OCI-LY7 (cell line): ENCODE measurements around the gene ZNF124.

Source experiments
- EZH2phosphoT487 ChIP-seq: fragments of 200-600 bp; sonication (generic); IDR thresholded peaks from 2 replicates; pipeline ENCODE4 v1.6.1; 2018; ENCODE audit warnings: low read depth, borderline replicate concordance, mild to moderate bottlenecking, mixed run types, antibody characterized with exemption, low read length, moderate library complexity, mixed read lengths
- TF ChIP-seq, protein P1 (sequence below): fragments of 200-600 bp; sonication (generic); conservative IDR thresholded peaks from 2 replicates; pipeline ENCODE4 v1.5.1; 2014; ENCODE audit warnings: mild to moderate bottlenecking, antibody characterized with exemption, low read length, moderate library complexity, mixed read lengths

DNA sequence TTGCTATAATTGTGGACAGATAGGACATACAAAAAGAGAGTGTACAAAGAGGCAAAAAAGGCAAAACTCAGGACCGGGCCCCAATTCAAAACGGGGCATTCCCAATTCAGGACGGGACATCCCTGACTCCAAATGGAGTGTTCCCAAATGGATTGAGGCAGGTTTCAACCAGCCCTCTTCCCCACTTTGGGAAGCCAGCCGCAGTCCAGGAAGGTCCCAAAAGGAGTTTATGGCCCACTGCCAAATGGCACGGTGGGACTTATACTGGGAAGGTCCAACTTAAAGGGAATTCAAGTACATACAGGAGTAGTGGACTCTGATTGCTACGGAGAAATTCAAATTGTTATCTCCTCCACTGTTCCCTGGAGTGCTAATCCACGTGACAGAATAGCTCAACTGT is 64.1 kb downstream of the ZNF124 start:
- TF ChIP-seq, protein P1, sequence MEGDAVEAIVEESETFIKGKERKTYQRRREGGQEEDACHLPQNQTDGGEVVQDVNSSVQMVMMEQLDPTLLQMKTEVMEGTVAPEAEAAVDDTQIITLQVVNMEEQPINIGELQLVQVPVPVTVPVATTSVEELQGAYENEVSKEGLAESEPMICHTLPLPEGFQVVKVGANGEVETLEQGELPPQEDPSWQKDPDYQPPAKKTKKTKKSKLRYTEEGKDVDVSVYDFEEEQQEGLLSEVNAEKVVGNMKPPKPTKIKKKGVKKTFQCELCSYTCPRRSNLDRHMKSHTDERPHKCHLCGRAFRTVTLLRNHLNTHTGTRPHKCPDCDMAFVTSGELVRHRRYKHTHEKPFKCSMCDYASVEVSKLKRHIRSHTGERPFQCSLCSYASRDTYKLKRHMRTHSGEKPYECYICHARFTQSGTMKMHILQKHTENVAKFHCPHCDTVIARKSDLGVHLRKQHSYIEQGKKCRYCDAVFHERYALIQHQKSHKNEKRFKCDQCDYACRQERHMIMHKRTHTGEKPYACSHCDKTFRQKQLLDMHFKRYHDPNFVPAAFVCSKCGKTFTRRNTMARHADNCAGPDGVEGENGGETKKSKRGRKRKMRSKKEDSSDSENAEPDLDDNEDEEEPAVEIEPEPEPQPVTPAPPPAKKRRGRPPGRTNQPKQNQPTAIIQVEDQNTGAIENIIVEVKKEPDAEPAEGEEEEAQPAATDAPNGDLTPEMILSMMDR: no peak
- no peak for TF ChIP-seq EZH2phosphoT487
